Measurements from ENCODE around the gene NRAS. TPM values are rescaled to one million over a fixed set of nuclear protein-coding genes. Genes with fewer than 3 reads are reported as not detected.

The NRAS gene
- polyA plus RNA-seq, 1 donor (not counting 4 experiments of a cell fraction or from before 2014, with no cell fraction given), result 49.5 TPM

GRCh38 chr1:114720492-114720891 lies 3.9 kb upstream of the NRAS start:
- Histone ChIP-seq H3K9ac (ENCODE audit: control insufficient read depth, extremely low read depth, insufficient read depth, low read length) (no peak overlapping the region), H3K9me3 (ENCODE audit: control insufficient read depth, low read depth, low read length) (no peaks in the 10 kb centered on the region), H3K4me2 (ENCODE audit: control insufficient read depth, extremely low read depth, insufficient read depth, low read depth, low read length) (no peak overlapping the region), H3K79me2 (ENCODE audit: control insufficient read depth, insufficient read depth, low read length) (peaks cover 10% of the 10 kb centered on the region), H3K27me3 (ENCODE audit: control insufficient read depth, extremely low read depth, insufficient read depth, low read length) (no peaks in the 10 kb centered on the region), H4K20me1 (ENCODE audit: control insufficient read depth, extremely low read depth, insufficient read depth, low read length) (no peaks in the 10 kb centered on the region), H2AFZ (ENCODE audit: control insufficient read depth, low read length) (no peak overlapping the region), H3K27ac (ENCODE audit: control insufficient read depth, insufficient read depth, low read length) (no peak overlapping the region), H3K4me3 (ENCODE audit: control insufficient read depth in 2 of 3, extremely low read depth in 1 of 3, insufficient read depth in 2 of 3, low read depth in 1 of 3, low read length in 3 of 3) (no peak overlapping the region), H3K4me1 (ENCODE audit: control insufficient read depth, extremely low read depth, insufficient read depth, low read length) (peaks cover 5% of the 10 kb centered on the region), H3K9me1 (ENCODE audit: control insufficient read depth, extremely low read depth, insufficient read depth, low read length) (no peaks in the 10 kb centered on the region), H3K36me3 (ENCODE audit: control insufficient read depth in 2 of 2, extremely low read depth in 1 of 2, insufficient read depth in 2 of 2, low read length in 2 of 2) (peaks cover 17 to 34% of the 10 kb centered on the region in 2 experiments)
- no peak for TF ChIP-seq CTCF (optimal IDR thresholded peaks at IDR 0.05 in 1 of 3, IDR thresholded peaks at IDR 0.05 in 1 of 3, conservative IDR thresholded peaks at IDR 0.05 in 1 of 3; ENCODE audit: extremely low read depth in 1 of 3, insufficient read depth in 2 of 3, low read length in 3 of 3)
- TF ChIP-seq EZH2 (IDR thresholded peaks at IDR 0.05; ENCODE audit: low read length), result no peak
- DNase-seq (ENCODE audit: low read depth, low spot score) (no peak), FAIRE-seq (no peak)
- dilution Hi-C loops (cut with MboI; ENCODE audit: extremely low pct_ligation_motif_present, low sequenced_read_pairs), result no loop called here

DNA sequence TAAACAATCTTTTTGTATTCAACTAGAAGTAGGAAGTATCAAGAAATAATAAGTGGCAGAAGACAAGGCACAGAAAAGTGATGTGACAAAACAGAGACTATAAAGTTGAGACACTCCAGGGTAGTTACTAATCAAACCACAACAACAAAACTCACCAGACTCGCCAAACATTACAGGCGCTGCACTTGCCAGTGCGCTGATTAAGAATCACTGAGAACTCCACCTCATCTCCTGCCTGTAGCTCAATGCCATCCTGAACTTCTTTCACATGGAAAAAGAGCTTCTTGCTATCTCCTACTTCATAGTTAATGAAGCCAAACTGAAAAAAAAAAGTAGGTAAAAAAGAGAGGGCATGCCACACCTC lies 2.8 kb upstream of the NRAS start:
- FAIRE-seq, result no peak
- Histone ChIP-seq H3K36me3 (ENCODE audit: control insufficient read depth in 2 of 2, extremely low read depth in 1 of 2, insufficient read depth in 2 of 2, low read length in 2 of 2) (peaks cover 14 to 25% of the 10 kb centered on the region in 2 experiments), H3K9me3 (ENCODE audit: control insufficient read depth, low read depth, low read length) (no peaks in the 10 kb centered on the region), H3K27ac (ENCODE audit: control insufficient read depth, insufficient read depth, low read length) (peak overlapping the region; percentile 69), H2AFZ (ENCODE audit: control insufficient read depth, low read length) (no peak overlapping the region), H3K9me1 (ENCODE audit: control insufficient read depth, extremely low read depth, insufficient read depth, low read length) (no peaks in the 10 kb centered on the region), H4K20me1 (ENCODE audit: control insufficient read depth, extremely low read depth, insufficient read depth, low read length) (no peaks in the 10 kb centered on the region), H3K9ac (ENCODE audit: control insufficient read depth, extremely low read depth, insufficient read depth, low read length) (no peak overlapping the region), H3K4me1 (ENCODE audit: control insufficient read depth, extremely low read depth, insufficient read depth, low read length) (peaks cover 12% of the 10 kb centered on the region), H3K79me2 (ENCODE audit: control insufficient read depth, insufficient read depth, low read length) (peaks cover 21% of the 10 kb centered on the region), H3K4me2 (ENCODE audit: control insufficient read depth, extremely low read depth, insufficient read depth, low read depth, low read length) (no peak overlapping the region), H3K27me3 (ENCODE audit: control insufficient read depth, extremely low read depth, insufficient read depth, low read length) (no peaks in the 10 kb centered on the region), H3K4me3 (ENCODE audit: control insufficient read depth in 2 of 3, extremely low read depth in 1 of 3, insufficient read depth in 2 of 3, low read depth in 1 of 3, low read length in 3 of 3) (no peak overlapping the region)
- dilution Hi-C loops (cut with MboI; ENCODE audit: extremely low pct_ligation_motif_present, low sequenced_read_pairs), result no loop called here
- TF ChIP-seq EZH2 (IDR thresholded peaks at IDR 0.05; ENCODE audit: low read length), result no peak
- TF ChIP-seq CTCF (optimal IDR thresholded peaks at IDR 0.05 in 1 of 3, IDR thresholded peaks at IDR 0.05 in 1 of 3, conservative IDR thresholded peaks at IDR 0.05 in 1 of 3; ENCODE audit: extremely low read depth in 1 of 3, insufficient read depth in 2 of 3, low read length in 3 of 3), result no peak
- DNase-seq (ENCODE audit: low read depth, low spot score), result no peak
